NT2/D1 (cell line): Measurements from ENCODE around the gene PYHIN1.
A peak's percentile ranks its signal among the peaks of the same experiment; 100 is the strongest.
"Not testable (repeated sequence)": the region's sequence is repeated elsewhere in the genome, so short reads cannot be mapped to it uniquely, and the experiment has no call there.

Experiments
- DNase-seq: peaks from one replicate; pipeline ENCODE4 v3.0.0-alpha.2; 2011; ENCODE audit warnings: low read depth, low spot score
- H3K27me3 ChIP-seq: 2 replicates; pipeline ENCODE4 v1.6.0; 2011; ENCODE audit warnings: mild to moderate bottlenecking; ENCODE audit not compliant: insufficient read length, insufficient read depth
- H3K36me3 ChIP-seq: 2 replicates; pipeline ENCODE4 v1.6.1; 2011; ENCODE audit warnings: mild to moderate bottlenecking, low read length, mixed read lengths; ENCODE audit not compliant: insufficient read depth, insufficient read length
- H3K4me1 ChIP-seq: 2 replicates; pipeline ENCODE4 v1.5.1; 2011; ENCODE audit not compliant: insufficient read depth, insufficient read length
- H3K4me3 ChIP-seq: 2 replicates; pipeline ENCODE4 v1.5.1; 2011; ENCODE audit warnings: low read depth; ENCODE audit not compliant: insufficient read length
- H3K9ac ChIP-seq: 2 replicates; pipeline ENCODE4 v1.6.0; 2011; ENCODE audit warnings: low read depth; ENCODE audit not compliant: insufficient read length
- H3K9me3 ChIP-seq: 2 replicates; pipeline ENCODE4 v1.5.1; 2011; ENCODE audit warnings: mild to moderate bottlenecking, low read length; ENCODE audit not compliant: insufficient read depth
- SUZ12 ChIP-seq: IDR thresholded peaks from 2 replicates; pipeline ENCODE4 v1.6.1; 2011; ENCODE audit not compliant: insufficient read length, insufficient read depth; ENCODE audit errors: extremely low read depth
- YY1 ChIP-seq: IDR thresholded peaks from 2 replicates; pipeline ENCODE4 v1.6.1; 2011; ENCODE audit not compliant: insufficient read length, insufficient read depth
- ZNF274 ChIP-seq: IDR thresholded peaks from 2 replicates; pipeline ENCODE4 v1.6.1; 2011; ENCODE audit warnings: mild to moderate bottlenecking, low read depth, low read length

Gene PYHIN1

GRCh38 chr1:158998037-158998780, 66.9 kb downstream of the PYHIN1 start:
- Histone ChIP-seq H3K4me1 (no peaks in the 10 kb centered on the region), H3K9ac (no peak overlapping the region), H3K36me3 (no peaks in the 10 kb centered on the region), H3K4me3 (peak overlapping the region; percentile 41), H3K9me3 (no peaks in the 10 kb centered on the region), H3K27me3 (no peaks in the 10 kb centered on the region)
- DNase-seq, result no peak
- TF ChIP-seq YY1, result no peak
- TF ChIP-seq SUZ12, result no peak
- no peak for TF ChIP-seq ZNF274

- DNase-seq, result peak; percentile 46
- TF ChIP-seq SUZ12, result no peak
- TF ChIP-seq ZNF274, result no peak
- TF ChIP-seq YY1, result no peak
- H3K27me3 ChIP-seq, result no peaks in the 10 kb centered on the region
Observed at GRCh38 chr1:158998781-158999161, 67.4 kb downstream of the PYHIN1 start.

DNA sequence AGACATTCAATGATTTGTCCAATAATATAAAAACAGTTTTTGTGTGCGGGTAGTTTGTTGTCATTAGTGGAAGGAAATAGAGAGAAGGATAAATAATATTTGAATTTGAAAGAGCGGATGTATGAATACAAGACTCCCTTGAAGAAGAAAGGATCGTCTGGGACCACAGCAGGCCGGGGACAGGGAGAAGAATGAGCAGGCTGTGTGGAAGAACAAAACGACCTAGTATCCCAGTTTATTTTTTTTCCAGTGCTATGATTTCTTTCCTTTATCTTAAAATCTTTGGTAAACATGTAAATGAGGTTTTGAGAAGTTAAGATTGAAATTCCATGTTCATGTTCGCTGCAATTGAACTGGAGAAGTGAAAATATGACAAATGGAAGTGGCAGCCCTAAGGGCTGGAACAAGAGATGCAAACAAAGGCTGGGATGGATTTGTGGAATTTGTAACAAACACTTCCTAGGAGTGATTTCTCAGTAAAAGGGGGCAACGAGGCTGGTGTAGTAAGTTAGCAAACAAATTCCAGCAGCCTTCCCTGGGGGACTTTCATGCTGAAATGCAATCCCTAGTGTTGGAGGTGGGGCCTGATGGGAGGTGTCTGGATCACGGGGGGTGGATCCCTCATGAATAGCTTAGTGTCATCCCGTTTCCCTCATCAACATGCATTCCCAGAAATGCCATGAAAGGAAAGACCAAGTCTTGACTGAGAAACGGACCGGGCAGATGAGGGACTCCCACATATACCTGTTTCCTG, 68.1 kb downstream of the PYHIN1 start:
- no peaks in the 10 kb centered on the region for H3K4me1 ChIP-seq
- peak overlapping the region; percentile 41 for H3K4me3 ChIP-seq
- no peaks in the 10 kb centered on the region for H3K27me3 ChIP-seq
- H3K9me3 ChIP-seq, result no peaks in the 10 kb centered on the region
- H3K9ac ChIP-seq, result peak overlapping the region; percentile 34
- peak; percentile 30 for TF ChIP-seq YY1
- TF ChIP-seq ZNF274, result no peak
- TF ChIP-seq SUZ12, result no peak
- peak; percentile 96 for DNase-seq
- no peaks in the 10 kb centered on the region for H3K36me3 ChIP-seq

More at GRCh38 chr1:158998781-158999161, 67.4 kb downstream of the PYHIN1 start:
- Histone ChIP-seq H3K9ac (peak overlapping the region; percentile 12), H3K4me1 (no peaks in the 10 kb centered on the region), H3K9me3 (no peaks in the 10 kb centered on the region), H3K36me3 (no peaks in the 10 kb centered on the region), H3K4me3 (peak overlapping the region; percentile 41)

DNA sequence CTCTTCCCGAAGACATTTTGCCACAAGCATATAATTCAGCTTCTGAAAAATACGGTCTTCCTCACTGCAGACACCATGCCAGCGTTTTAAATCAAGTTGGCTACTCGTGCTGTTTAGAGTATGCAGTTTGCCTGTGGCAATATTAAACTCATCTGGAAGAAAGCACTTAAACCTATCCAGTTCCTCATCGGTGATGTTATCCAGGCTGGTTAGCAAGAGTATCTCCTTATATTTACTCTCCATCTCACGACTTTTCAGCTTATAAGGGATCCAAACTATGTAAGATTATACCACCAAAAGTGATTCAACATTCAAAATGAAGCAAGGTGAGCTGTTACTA, 68.7 kb downstream of the PYHIN1 start:
- peak overlapping the region; percentile 41 for H3K4me3 ChIP-seq
- H3K36me3 ChIP-seq, result no peaks in the 10 kb centered on the region
- TF ChIP-seq SUZ12 (no peak), YY1 (no peak), ZNF274 (no peak)
- peaks cover 2% of the 10 kb centered on the region for H3K4me1 ChIP-seq
- no peaks in the 10 kb centered on the region for H3K27me3 ChIP-seq
- peak overlapping the region; percentile 34 for H3K9ac ChIP-seq
- H3K9me3 ChIP-seq, result no peaks in the 10 kb centered on the region
- DNase-seq, result no peak

DNA sequence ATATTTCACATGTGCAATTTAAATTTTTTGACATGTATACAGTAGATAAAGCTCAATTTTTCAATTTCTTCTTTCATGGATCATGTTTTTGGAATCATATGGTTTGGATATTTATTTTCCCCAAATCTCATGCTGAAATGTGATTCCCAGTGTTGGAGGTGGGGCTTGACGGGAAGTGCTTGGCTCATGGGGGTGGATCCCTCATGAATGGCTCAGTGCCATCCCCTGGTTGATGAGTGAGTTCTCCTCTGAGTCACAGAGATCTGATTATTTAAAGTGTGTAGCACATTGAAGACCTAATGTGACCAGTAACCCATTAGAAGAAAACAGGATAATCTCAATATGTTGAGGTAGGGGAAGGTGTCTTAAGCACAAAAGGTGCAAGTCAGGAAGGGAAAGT, 69.3 kb downstream of the PYHIN1 start:
- Histone ChIP-seq H3K36me3 (no peaks in the 10 kb centered on the region), H3K4me1 (peaks cover 5% of the 10 kb centered on the region), H3K9me3 (no peaks in the 10 kb centered on the region), H3K27me3 (no peaks in the 10 kb centered on the region), H3K9ac (no peak overlapping the region), H3K4me3 (no peak overlapping the region)
- TF ChIP-seq SUZ12 (no peak), YY1 (no peak), ZNF274 (no peak)
- peak; percentile 59 for DNase-seq

DNA sequence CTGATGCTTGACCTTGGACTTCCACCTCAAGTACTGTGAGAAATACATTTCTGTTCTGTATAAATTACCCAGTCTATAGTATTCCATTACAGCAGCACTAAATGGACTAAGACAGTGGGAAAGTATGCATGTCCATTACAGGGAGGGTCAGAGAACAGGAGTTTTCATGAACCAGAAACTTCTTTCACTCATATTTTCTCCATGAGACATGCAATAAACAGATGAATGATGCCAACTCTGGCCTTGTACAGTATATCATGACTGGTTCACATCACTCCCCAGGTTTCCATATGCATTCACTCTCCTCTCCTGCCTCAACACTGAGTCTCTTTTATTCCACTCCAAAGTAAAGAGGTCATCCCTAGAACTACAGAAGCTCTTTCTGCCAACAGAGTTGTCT, 73.8 kb downstream of the PYHIN1 start:
- Histone ChIP-seq H3K4me1 (peaks cover 5% of the 10 kb centered on the region), H3K4me3 (peak overlapping the region; percentile 1), H3K9me3 (no peaks in the 10 kb centered on the region), H3K36me3 (no peaks in the 10 kb centered on the region), H3K27me3 (no peaks in the 10 kb centered on the region), H3K9ac (peak overlapping the region; percentile 63)
- no peak for DNase-seq
- TF ChIP-seq YY1, result no peak

- DNase-seq, result peak; percentile 57
- peak overlapping the region; percentile 19 for H3K4me3 ChIP-seq
Observed at GRCh38 chr1:159005676-159006075, 74.3 kb downstream of the PYHIN1 start.

GRCh38 chr1:159006210-159006807, 75.0 kb downstream of the PYHIN1 start:
- Histone ChIP-seq H3K9ac (peak overlapping the region; percentile 63), H3K4me3 (peak overlapping the region; percentile 19)
- not testable (repeated sequence) for H3K27me3 ChIP-seq, H3K4me1 ChIP-seq, H3K9me3 ChIP-seq, H3K36me3 ChIP-seq
- peak; percentile 91 for DNase-seq

More at GRCh38 chr1:159005676-159006075, 74.3 kb downstream of the PYHIN1 start:
- no peaks in the 10 kb centered on the region for H3K27me3 ChIP-seq
- H3K36me3 ChIP-seq, result no peaks in the 10 kb centered on the region
- H3K4me1 ChIP-seq, result peaks cover 5% of the 10 kb centered on the region
- H3K9ac ChIP-seq, result peak overlapping the region; percentile 63
- no peak for TF ChIP-seq YY1
- no peak for TF ChIP-seq SUZ12
- no peak for TF ChIP-seq ZNF274
- no peaks in the 10 kb centered on the region for H3K9me3 ChIP-seq
